DND-41 (cell line): Measurements from ENCODE around the gene HOXA9.

Experiments
- ATAC-seq: fragments of 200-7000 bp; cut with Tn5 transposase; 3 replicates; pipeline ENCODE4 v1.9.1; 2021; ENCODE audit warnings: low read depth; ENCODE audit not compliant: insufficient read depth
- DNase-seq: peaks from one replicate; pipeline ENCODE4 v3.0.0-alpha.2; 2020
- H2AFZ ChIP-seq: 2 replicates; pipeline ENCODE4 v1.6.0; 2012; ENCODE audit warnings: low read depth, low read length
- H3K27ac ChIP-seq: 2 replicates; pipeline ENCODE4 v1.5.1; 2012; ENCODE audit warnings: low read length, inconsistent platforms
- H3K27me3 ChIP-seq: fragments of 200-600 bp; sonication (generic); 2 replicates; pipeline ENCODE4 v1.6.0; 2012; ENCODE audit warnings: low read length, mild to moderate bottlenecking, inconsistent platforms; ENCODE audit not compliant: insufficient read depth, poor library complexity
- H3K36me3 ChIP-seq: 2 replicates; pipeline ENCODE4 v1.5.1; 2012; ENCODE audit warnings: low read length, inconsistent platforms; ENCODE audit not compliant: insufficient read depth
- H3K4me1 ChIP-seq: 2 replicates; pipeline ENCODE4 v1.5.1; 2012; ENCODE audit warnings: mild to moderate bottlenecking, low read length; ENCODE audit not compliant: insufficient read depth
- H3K4me2 ChIP-seq: 2 replicates; pipeline ENCODE4 v1.6.0; 2012; ENCODE audit warnings: mild to moderate bottlenecking, moderate library complexity, low read length, inconsistent platforms; ENCODE audit not compliant: insufficient read depth
- H3K4me3 ChIP-seq, 2 experiments: fragments of 200-600 bp in 1 of 2; shearing (Covaris generic) in 1 of 2; 2 replicates each; pipeline ENCODE4 v1.5.1; 2012 to 2016; ENCODE audit warnings: inconsistent platforms in 2 of 2, low read length in 2 of 2, mild to moderate bottlenecking in 2 of 2, low read depth in 1 of 2, moderate library complexity in 1 of 2
- H3K79me2 ChIP-seq: 2 replicates; pipeline ENCODE4 v1.6.0; 2012; ENCODE audit warnings: low read length, inconsistent platforms; ENCODE audit not compliant: insufficient read depth
- H3K9ac ChIP-seq: 2 replicates; pipeline ENCODE4 v1.6.0; 2012; ENCODE audit warnings: low read depth, mild to moderate bottlenecking, inconsistent platforms, low read length, moderate library complexity
- H3K9me3 ChIP-seq: 2 replicates; pipeline ENCODE4 v1.5.1; 2012; ENCODE audit warnings: low read length, moderate library complexity, mild to moderate bottlenecking, inconsistent platforms; ENCODE audit not compliant: insufficient read depth, severe bottlenecking
- H4K20me1 ChIP-seq: 2 replicates; pipeline ENCODE4 v1.6.0; 2012; ENCODE audit warnings: low read length; ENCODE audit not compliant: insufficient read depth
- EZH2 ChIP-seq: IDR thresholded peaks from 3 replicates; pipeline ENCODE4 v1.6.1; 2012; ENCODE audit warnings: borderline replicate concordance, low read depth, mild to moderate bottlenecking, moderate library complexity, low read length, inconsistent platforms; ENCODE audit not compliant: severe bottlenecking
- TF ChIP-seq, protein P1 (sequence below): IDR thresholded peaks from 2 replicates; pipeline ENCODE4 v1.5.1; 2012; ENCODE audit warnings: borderline replicate concordance, low read length, moderate library complexity, mild to moderate bottlenecking; ENCODE audit not compliant: poor library complexity, severe bottlenecking; ENCODE audit errors: extremely low read depth

Gene HOXA9

DNA sequence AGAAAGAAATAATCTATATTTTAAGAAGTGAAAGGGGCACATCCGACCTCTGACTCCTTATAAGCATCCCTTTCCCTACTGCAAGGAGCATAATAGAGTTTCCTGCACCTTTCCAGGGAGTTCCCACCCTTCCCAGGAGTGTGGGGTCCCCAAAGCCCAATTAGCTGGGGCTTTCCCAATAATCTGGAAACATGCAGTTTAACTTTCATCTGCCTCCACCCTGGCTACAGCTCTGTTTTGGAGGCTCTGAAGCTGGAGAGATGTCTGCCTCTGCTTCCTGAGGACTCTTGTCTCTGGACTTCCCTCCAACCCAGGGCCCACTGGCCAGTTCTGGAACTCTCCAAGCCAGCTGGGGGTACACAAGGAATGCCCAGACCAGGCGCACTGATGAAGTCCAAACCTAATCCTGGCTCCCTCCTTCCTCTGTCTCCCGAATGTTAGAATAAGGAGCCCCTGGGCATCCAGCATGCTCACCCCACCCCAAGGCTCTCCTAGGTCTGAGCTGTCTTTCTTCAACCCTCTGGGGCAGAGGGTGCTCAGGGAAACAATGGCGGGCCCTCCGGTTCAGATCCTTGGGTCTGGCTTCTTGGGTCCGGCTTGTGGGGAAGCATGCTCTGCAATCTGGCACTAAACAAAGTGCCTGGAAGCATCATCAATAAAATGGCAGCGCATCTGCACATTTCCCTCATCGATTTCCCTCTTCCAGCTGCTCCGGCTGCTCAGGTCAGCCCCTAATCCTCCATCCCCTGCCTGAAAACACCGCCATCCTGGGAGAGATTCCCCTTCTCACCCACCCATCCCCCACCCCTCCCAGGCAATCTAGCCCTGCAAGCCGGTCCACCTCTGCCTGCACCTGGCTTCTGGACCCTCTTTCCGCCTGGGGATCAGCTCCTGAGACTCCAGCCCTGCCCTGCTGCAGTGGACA lies 48.1 kb downstream of the HOXA9 start:
- Histone ChIP-seq H3K27ac (no peak overlapping the region), H4K20me1 (no peaks in the 10 kb centered on the region), H3K4me3 (no peak overlapping the region), H3K79me2 (no peaks in the 10 kb centered on the region), H3K9me3 (no peaks in the 10 kb centered on the region), H3K4me1 (no peaks in the 10 kb centered on the region), H2AFZ (no peak overlapping the region), H3K27me3 (no peaks in the 10 kb centered on the region), H3K4me2 (no peak overlapping the region), H3K36me3 (no peaks in the 10 kb centered on the region), H3K9ac (no peak overlapping the region)
- no peak for DNase-seq
- TF ChIP-seq, protein P1, sequence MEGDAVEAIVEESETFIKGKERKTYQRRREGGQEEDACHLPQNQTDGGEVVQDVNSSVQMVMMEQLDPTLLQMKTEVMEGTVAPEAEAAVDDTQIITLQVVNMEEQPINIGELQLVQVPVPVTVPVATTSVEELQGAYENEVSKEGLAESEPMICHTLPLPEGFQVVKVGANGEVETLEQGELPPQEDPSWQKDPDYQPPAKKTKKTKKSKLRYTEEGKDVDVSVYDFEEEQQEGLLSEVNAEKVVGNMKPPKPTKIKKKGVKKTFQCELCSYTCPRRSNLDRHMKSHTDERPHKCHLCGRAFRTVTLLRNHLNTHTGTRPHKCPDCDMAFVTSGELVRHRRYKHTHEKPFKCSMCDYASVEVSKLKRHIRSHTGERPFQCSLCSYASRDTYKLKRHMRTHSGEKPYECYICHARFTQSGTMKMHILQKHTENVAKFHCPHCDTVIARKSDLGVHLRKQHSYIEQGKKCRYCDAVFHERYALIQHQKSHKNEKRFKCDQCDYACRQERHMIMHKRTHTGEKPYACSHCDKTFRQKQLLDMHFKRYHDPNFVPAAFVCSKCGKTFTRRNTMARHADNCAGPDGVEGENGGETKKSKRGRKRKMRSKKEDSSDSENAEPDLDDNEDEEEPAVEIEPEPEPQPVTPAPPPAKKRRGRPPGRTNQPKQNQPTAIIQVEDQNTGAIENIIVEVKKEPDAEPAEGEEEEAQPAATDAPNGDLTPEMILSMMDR = no peak
- no peak for TF ChIP-seq EZH2
- no peak for ATAC-seq

GRCh38 chr7:27116031-27116961 lies 49.0 kb downstream of the HOXA9 start:
- Histone ChIP-seq H3K27me3 (no peaks in the 10 kb centered on the region), H3K27ac (no peak overlapping the region), H3K79me2 (no peaks in the 10 kb centered on the region), H3K36me3 (no peaks in the 10 kb centered on the region), H2AFZ (no peak overlapping the region), H3K4me2 (no peak overlapping the region), H4K20me1 (no peaks in the 10 kb centered on the region), H3K4me3 (no peak overlapping the region), H3K9ac (no peak overlapping the region), H3K4me1 (no peaks in the 10 kb centered on the region), H3K9me3 (no peaks in the 10 kb centered on the region)
- TF ChIP-seq, protein P1 = no peak
- TF ChIP-seq EZH2 = no peak
- ATAC-seq (no peak), DNase-seq (no peak)

DNA sequence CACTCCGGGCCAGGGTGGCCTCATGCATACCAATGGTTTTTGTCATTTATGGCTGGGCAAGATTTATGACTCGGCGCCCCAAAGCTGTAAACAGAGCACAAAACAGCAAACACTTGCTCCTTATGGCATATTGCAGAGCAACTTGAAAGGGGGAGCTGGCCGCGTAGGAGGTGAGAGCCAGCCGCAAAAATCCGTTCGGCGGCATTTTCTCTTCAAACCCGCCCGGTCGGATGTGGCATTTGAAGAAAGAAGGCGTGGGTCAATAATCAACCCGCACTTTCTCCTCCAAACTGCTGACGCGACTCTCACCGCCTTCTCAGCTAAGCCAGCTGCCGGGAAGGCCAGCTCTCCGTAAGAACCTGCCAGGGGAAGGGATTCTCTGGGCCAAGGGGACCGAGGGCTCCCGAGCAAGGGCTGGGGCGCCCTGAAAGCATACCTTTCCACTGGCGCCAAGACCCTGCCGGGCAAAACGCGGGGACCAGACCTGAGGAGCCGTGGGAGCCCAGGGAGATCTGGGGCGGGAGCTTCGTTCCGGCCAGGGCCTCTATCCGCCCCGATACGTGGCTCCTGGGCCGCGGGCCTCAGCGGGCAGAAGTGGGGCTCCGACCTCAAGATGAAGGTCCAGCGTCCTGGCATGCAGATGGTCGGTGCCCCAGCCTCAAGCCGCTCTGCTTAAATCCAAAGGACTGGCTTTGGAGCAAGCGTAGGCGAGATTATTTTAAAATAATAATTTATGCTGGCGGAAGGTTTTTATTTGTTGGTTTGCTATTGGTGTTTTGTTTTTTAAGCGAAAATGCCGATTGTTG lies 49.9 kb downstream of the HOXA9 start:
- Histone ChIP-seq H3K9ac (no peak overlapping the region), H4K20me1 (no peaks in the 10 kb centered on the region), H3K4me1 (no peaks in the 10 kb centered on the region), H3K27ac (no peak overlapping the region), H3K27me3 (no peaks in the 10 kb centered on the region), H3K36me3 (no peaks in the 10 kb centered on the region), H3K4me3 (no peak overlapping the region), H2AFZ (no peak overlapping the region), H3K9me3 (no peaks in the 10 kb centered on the region), H3K79me2 (no peaks in the 10 kb centered on the region), H3K4me2 (no peak overlapping the region)
- DNase-seq = no peak
- ATAC-seq = no peak
- TF ChIP-seq EZH2 = no peak
- TF ChIP-seq, protein P1 = no peak
